GM12865 (cell line): ENCODE data around the gene DSCAM.

Source experiments
- DNase-seq: peaks from one replicate; pipeline ENCODE4 v3.0.0; 2010; ENCODE audit warnings: low read depth
- H3K4me3 ChIP-seq: 2 replicates; pipeline ENCODE4 v1.5.1; 2011; ENCODE audit warnings: mild to moderate bottlenecking, low read depth, low read length, control low read depth
- CTCF ChIP-seq: IDR thresholded peaks from 2 replicates; pipeline ENCODE4 v1.5.1; 2011; ENCODE audit warnings: low read length, control low read depth, low read depth, inconsistent platforms; ENCODE audit not compliant: insufficient read depth; ENCODE audit errors: missing control alignments

The DSCAM gene

GRCh38 chr21:40800126-40800525 is 46.8 kb downstream of the DSCAM start:
- no peak overlapping the region for H3K4me3 ChIP-seq
- TF ChIP-seq CTCF, result no peak
- DNase-seq, result no peak

- DNase-seq, result no peak
- no peak overlapping the region for H3K4me3 ChIP-seq
- no peak for TF ChIP-seq CTCF
Measured at GRCh38 chr21:40797891-40798290, 49.1 kb downstream of the DSCAM start.

DNA sequence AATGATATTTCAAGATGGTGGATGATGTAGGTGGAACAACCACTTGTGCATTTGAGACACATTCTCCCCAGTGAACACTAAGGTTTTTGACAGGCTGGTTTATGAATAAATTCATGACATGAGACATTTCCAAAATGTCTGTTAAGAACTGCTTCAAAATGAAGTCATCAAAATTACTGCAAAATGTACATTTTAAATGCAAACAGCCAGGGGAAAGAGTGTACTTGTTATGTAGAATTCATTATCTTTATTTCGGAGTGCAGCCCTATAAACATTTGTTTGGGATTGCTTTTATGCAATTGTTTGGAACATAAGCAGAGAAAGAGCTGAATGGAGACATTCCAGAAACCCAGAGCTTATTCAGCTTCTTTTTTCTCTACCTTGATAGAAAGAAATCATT is 49.5 kb downstream of the DSCAM start:
- no peak overlapping the region for H3K4me3 ChIP-seq
- TF ChIP-seq CTCF, result no peak
- no peak for DNase-seq

GRCh38 chr21:40796464-40796863 is 50.5 kb downstream of the DSCAM start:
- no peak for TF ChIP-seq CTCF
- DNase-seq, result no peak
- H3K4me3 ChIP-seq, result no peak overlapping the region

DNA sequence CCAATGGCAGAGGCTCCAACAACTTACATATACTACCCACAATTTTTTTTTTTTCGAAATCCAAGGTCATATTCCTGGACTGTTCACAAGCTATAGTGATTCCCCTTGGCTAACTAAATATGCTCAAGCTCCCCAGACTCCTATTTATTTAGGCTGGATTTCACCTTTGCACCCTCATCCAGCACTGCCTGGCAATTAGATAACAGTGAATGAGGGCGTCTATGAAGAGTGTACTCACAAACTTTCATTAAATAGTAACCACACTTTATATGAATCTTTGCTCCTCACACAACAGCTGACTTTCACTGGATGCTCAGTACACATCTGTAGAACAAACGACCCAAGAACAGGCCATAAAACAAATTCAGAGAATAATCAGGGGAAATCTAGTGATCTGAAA is 51.6 kb downstream of the DSCAM start:
- DNase-seq, result no peak
- H3K4me3 ChIP-seq, result no peak overlapping the region
- TF ChIP-seq CTCF, result no peak

DNA sequence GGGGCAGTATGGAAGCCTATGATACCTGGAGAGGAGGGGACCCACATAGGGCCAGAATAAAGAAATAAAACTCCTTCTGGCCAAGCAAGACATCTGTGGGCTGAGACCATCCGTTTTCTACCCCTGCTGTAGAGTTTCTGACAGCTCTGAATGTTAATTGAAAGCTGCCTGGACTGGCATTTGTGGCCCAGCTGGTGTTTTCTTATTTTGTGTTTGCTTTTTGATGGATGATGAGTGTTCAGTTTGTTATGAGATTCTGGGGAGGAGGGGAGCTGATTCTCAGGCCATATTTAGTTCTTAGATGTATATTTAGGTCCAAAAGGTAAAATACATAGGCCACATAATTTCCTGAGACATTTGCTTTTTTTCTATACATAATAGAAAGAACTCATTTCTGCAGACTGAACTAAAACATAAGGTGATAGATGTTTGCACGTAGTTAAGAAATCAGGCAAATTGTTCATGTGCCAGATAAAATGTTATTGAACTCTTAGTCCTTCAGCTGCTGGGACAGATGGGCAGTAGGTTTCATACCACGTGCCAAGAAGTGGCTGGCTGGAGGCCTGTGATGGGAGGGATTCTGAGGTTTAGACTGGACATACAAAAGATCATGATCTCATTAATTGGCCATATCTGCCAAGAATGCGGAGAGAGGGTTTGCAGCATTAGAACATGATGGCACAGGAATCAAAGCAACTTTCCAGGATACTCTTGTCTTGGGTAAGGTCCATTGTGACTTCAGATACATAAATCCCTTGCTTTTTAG is 54.1 kb downstream of the DSCAM start:
- H3K4me3 ChIP-seq, result no peak overlapping the region
- no peak for TF ChIP-seq CTCF
- no peak for DNase-seq

- no peak for DNase-seq
- no peak for TF ChIP-seq CTCF
- no peak overlapping the region for H3K4me3 ChIP-seq
Measured at GRCh38 chr21:40788635-40789034, 58.3 kb downstream of the DSCAM start.
